ENCODE data around the gene TGOLN2.

Gene TGOLN2

GRCh38 chr2:85282914-85283313 is 44.9 kb downstream of the TGOLN2 start:
- Histone ChIP-seq H3K9ac (ENCODE audit: low read length in 2 of 2) (no peak overlapping the region), H3K27me3 (ENCODE audit: control insufficient read depth in 1 of 2, insufficient read depth in 2 of 2, low read length in 2 of 2) (no peaks in the 10 kb centered on the region), H3K4me1 (ENCODE audit: control insufficient read depth, insufficient read depth, low read length) (peaks cover 23% of the 10 kb centered on the region), H3K36me3 (ENCODE audit: control insufficient read depth in 2 of 2, insufficient read depth in 2 of 2, low read length in 2 of 2) (peaks cover 9 to 17% of the 10 kb centered on the region in 2 donors), H3K9me3 (ENCODE audit: control insufficient read depth in 2 of 2, low read length in 2 of 2) (no peaks in the 10 kb centered on the region), H3K4me3 (ENCODE audit: low read length in 2 of 2) (no peak overlapping the region), H3K27ac (ENCODE audit: low read length) (no peak overlapping the region)

DNA sequence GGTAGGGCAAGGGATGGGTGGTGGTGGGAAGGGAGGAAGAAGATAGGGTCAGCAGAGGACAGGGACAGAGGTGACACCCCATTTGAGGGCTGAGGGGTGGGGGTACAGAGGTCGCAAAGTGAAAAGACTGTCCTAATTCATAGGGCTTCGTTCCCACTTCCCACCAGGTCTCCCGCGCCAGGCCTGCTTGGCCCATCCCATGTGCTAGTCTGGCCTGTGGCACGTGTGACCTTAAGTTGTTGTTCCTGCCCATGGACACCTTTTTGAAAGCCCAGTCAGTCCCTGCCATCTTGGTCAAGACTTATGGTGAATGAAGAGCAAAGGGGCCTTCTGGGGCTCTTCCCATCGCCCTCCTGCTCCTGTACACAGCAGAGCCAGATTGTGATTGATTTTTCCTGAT is 46.2 kb downstream of the TGOLN2 start:
- H3K4me1 ChIP-seq (ENCODE audit: control insufficient read depth, insufficient read depth, low read length): peaks cover 35% of the 10 kb centered on the region
- H3K27me3 ChIP-seq (ENCODE audit: control insufficient read depth in 1 of 2, insufficient read depth in 2 of 2, low read length in 2 of 2): no peaks in the 10 kb centered on the region
- no peaks in the 10 kb centered on the region for H3K9me3 ChIP-seq (ENCODE audit: control insufficient read depth in 2 of 2, low read length in 2 of 2)
- H3K36me3 ChIP-seq (ENCODE audit: control insufficient read depth in 2 of 2, insufficient read depth in 2 of 2, low read length in 2 of 2): peaks cover 7 to 9% of the 10 kb centered on the region in 2 donors
- no peak overlapping the region for H3K4me3 ChIP-seq (ENCODE audit: low read length in 2 of 2)
- no peak overlapping the region for H3K27ac ChIP-seq (ENCODE audit: low read length)
- H3K9ac ChIP-seq (ENCODE audit: low read length in 2 of 2): no peak overlapping the region

- peaks cover under 1% of the 10 kb centered on the region in 2 donors for H3K36me3 ChIP-seq (ENCODE audit: control insufficient read depth in 2 of 2, insufficient read depth in 2 of 2, low read length in 2 of 2)
- H3K4me1 ChIP-seq (ENCODE audit: control insufficient read depth, insufficient read depth, low read length): peaks cover 47% of the 10 kb centered on the region
- H3K27me3 ChIP-seq (ENCODE audit: control insufficient read depth in 1 of 2, insufficient read depth in 2 of 2, low read length in 2 of 2): no peaks in the 10 kb centered on the region
- peak overlapping the region; percentile 77 for H3K27ac ChIP-seq (ENCODE audit: low read length)
- H3K4me3 ChIP-seq (ENCODE audit: low read length in 2 of 2): peak overlapping the region in 1 of 2 donors; percentile 55
- H3K9ac ChIP-seq (ENCODE audit: low read length in 2 of 2): no peak overlapping the region
- H3K9me3 ChIP-seq (ENCODE audit: control insufficient read depth in 2 of 2, low read length in 2 of 2): no peaks in the 10 kb centered on the region
These were observed 49.4 kb downstream of the TGOLN2 start for GRCh38 chr2:85278361-85278760.

GRCh38 chr2:85277416-85278158 is 50.2 kb downstream of the TGOLN2 start:
- peak overlapping the region in 1 of 2 donors; percentile 55 for H3K4me3 ChIP-seq (ENCODE audit: low read length in 2 of 2)
- H3K27ac ChIP-seq (ENCODE audit: low read length): peak overlapping the region; percentile 77
- no peaks in the 10 kb centered on the region for H3K27me3 ChIP-seq (ENCODE audit: control insufficient read depth in 1 of 2, insufficient read depth in 2 of 2, low read length in 2 of 2)
- peaks cover 46% of the 10 kb centered on the region for H3K4me1 ChIP-seq (ENCODE audit: control insufficient read depth, insufficient read depth, low read length)
- H3K36me3 ChIP-seq (ENCODE audit: control insufficient read depth in 2 of 2, insufficient read depth in 2 of 2, low read length in 2 of 2): no peaks in the 10 kb centered on the region
- no peak overlapping the region for H3K9ac ChIP-seq (ENCODE audit: low read length in 2 of 2)
- H3K9me3 ChIP-seq (ENCODE audit: control insufficient read depth in 2 of 2, low read length in 2 of 2): no peaks in the 10 kb centered on the region

DNA sequence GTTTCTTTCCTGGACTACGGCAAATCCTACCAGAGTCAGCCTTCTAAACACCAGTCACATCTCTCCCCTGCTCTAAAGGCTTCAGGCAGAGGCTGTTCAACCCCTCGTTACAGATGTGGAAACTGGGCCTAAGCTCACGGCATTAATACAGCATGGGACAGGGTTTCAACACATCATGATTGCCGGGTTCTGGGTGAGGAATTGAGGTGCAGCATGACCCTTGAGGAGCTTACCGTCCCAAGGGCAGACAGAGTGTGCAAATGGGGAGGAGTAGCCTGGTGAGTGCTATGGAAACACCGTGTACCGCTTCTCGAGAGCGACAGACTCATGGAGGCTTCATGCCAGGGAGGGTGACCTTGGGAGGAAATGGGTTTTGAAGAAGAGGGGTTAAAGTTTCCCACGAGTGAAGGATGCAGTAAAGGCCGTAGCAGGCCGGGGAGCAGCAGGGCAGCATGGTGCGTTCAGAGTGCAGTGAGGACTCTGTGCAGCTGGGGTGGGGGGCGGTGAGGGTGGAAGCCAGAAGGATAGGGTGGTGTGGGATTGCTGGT is 51.1 kb downstream of the TGOLN2 start:
- Histone ChIP-seq H3K9me3 (ENCODE audit: control insufficient read depth in 2 of 2, low read length in 2 of 2) (no peaks in the 10 kb centered on the region), H3K4me1 (ENCODE audit: control insufficient read depth, insufficient read depth, low read length) (peaks cover 40% of the 10 kb centered on the region), H3K27ac (ENCODE audit: low read length) (peak overlapping the region; percentile 77), H3K36me3 (ENCODE audit: control insufficient read depth in 2 of 2, insufficient read depth in 2 of 2, low read length in 2 of 2) (no peaks in the 10 kb centered on the region), H3K4me3 (ENCODE audit: low read length in 2 of 2) (peak overlapping the region in 1 of 2 donors; percentile 66), H3K27me3 (ENCODE audit: control insufficient read depth in 1 of 2, insufficient read depth in 2 of 2, low read length in 2 of 2) (no peaks in the 10 kb centered on the region), H3K9ac (ENCODE audit: low read length in 2 of 2) (peak overlapping the region in 1 of 2 donors; percentile 66)

DNA sequence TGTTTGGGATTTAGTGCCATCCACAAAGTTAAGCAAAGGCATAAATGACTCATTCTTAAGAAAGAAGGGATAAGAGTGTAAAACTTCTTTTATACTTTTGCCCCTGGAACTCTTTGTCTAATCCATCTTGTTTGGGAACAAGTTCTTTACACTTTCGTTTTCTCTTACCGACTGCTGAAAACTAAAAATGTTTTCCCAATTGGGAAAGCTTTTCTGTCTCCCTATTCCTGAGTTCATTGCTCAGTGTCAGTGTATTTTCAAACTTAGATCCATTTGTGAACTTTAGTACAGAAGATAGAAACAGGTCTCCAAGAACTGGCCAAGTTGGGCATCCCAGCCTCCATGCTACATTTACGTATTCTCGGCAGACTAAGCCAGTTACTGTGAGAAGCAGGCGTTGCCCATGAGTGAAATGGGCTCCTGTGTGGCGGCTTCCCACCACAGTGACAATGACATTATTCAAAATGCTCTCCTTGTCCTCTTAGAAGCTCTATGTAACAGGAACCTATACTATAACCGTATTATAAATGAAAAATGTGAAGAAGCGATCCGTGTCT is 51.7 kb downstream of the TGOLN2 start:
- no peaks in the 10 kb centered on the region for H3K27me3 ChIP-seq (ENCODE audit: control insufficient read depth in 1 of 2, insufficient read depth in 2 of 2, low read length in 2 of 2)
- peaks cover 39% of the 10 kb centered on the region for H3K4me1 ChIP-seq (ENCODE audit: control insufficient read depth, insufficient read depth, low read length)
- H3K36me3 ChIP-seq (ENCODE audit: control insufficient read depth in 2 of 2, insufficient read depth in 2 of 2, low read length in 2 of 2): no peaks in the 10 kb centered on the region
- H3K27ac ChIP-seq (ENCODE audit: low read length): peak overlapping the region; percentile 77
- peak overlapping the region; percentile 39 to 66 for H3K9ac ChIP-seq (ENCODE audit: low read length in 2 of 2)
- H3K9me3 ChIP-seq (ENCODE audit: control insufficient read depth in 2 of 2, low read length in 2 of 2): no peaks in the 10 kb centered on the region
- peak overlapping the region in 1 of 2 donors; percentile 66 for H3K4me3 ChIP-seq (ENCODE audit: low read length in 2 of 2)

- Histone ChIP-seq H3K4me3 (ENCODE audit: low read length in 2 of 2) (no peak overlapping the region), H3K27ac (ENCODE audit: low read length) (no peak overlapping the region), H3K27me3 (ENCODE audit: control insufficient read depth in 1 of 2, insufficient read depth in 2 of 2, low read length in 2 of 2) (no peaks in the 10 kb centered on the region), H3K4me1 (ENCODE audit: control insufficient read depth, insufficient read depth, low read length) (peaks cover 39% of the 10 kb centered on the region), H3K9ac (ENCODE audit: low read length in 2 of 2) (no peak overlapping the region), H3K36me3 (ENCODE audit: control insufficient read depth in 2 of 2, insufficient read depth in 2 of 2, low read length in 2 of 2) (no peaks in the 10 kb centered on the region), H3K9me3 (ENCODE audit: control insufficient read depth in 2 of 2, low read length in 2 of 2) (no peaks in the 10 kb centered on the region)
These were observed 53.8 kb downstream of the TGOLN2 start for GRCh38 chr2:85273738-85274731.

- no peaks in the 10 kb centered on the region for H3K36me3 ChIP-seq (ENCODE audit: control insufficient read depth in 2 of 2, insufficient read depth in 2 of 2, low read length in 2 of 2)
- no peak overlapping the region for H3K9ac ChIP-seq (ENCODE audit: low read length in 2 of 2)
- H3K4me1 ChIP-seq (ENCODE audit: control insufficient read depth, insufficient read depth, low read length): peaks cover 25% of the 10 kb centered on the region
- no peak overlapping the region for H3K27ac ChIP-seq (ENCODE audit: low read length)
- no peaks in the 10 kb centered on the region for H3K27me3 ChIP-seq (ENCODE audit: control insufficient read depth in 1 of 2, insufficient read depth in 2 of 2, low read length in 2 of 2)
- no peaks in the 10 kb centered on the region for H3K9me3 ChIP-seq (ENCODE audit: control insufficient read depth in 2 of 2, low read length in 2 of 2)
- H3K4me3 ChIP-seq (ENCODE audit: low read length in 2 of 2): no peak overlapping the region
These were observed 55.4 kb downstream of the TGOLN2 start for GRCh38 chr2:85272357-85272756.

- Histone ChIP-seq H3K36me3 (ENCODE audit: control insufficient read depth in 2 of 2, insufficient read depth in 2 of 2, low read length in 2 of 2) (no peaks in the 10 kb centered on the region), H3K4me3 (ENCODE audit: low read length in 2 of 2) (no peak overlapping the region), H3K4me1 (ENCODE audit: control insufficient read depth, insufficient read depth, low read length) (peaks cover 18% of the 10 kb centered on the region), H3K9me3 (ENCODE audit: control insufficient read depth in 2 of 2, low read length in 2 of 2) (no peaks in the 10 kb centered on the region), H3K9ac (ENCODE audit: low read length in 2 of 2) (no peak overlapping the region), H3K27ac (ENCODE audit: low read length) (no peak overlapping the region), H3K27me3 (ENCODE audit: control insufficient read depth in 1 of 2, insufficient read depth in 2 of 2, low read length in 2 of 2) (no peaks in the 10 kb centered on the region)
These were observed 57.8 kb downstream of the TGOLN2 start for GRCh38 chr2:85269959-85270358.
